NCI-H524 (cell line): ENCODE data around the gene OTULIN.

Experiments
- DNase-seq, 2 experiments: peaks; one replicate each; lab custom pipeline; 2025; lab: John Stamatoyannopoulos, UW

OTULIN gene

GRCh38 chr5:14721990-14722656 is 57.6 kb downstream of the OTULIN start:
- no peak for DNase-seq

GRCh38 chr5:14722923-14723322 is 58.4 kb downstream of the OTULIN start:
- no peak for DNase-seq

- no peak for DNase-seq
These were observed 59.2 kb downstream of the OTULIN start for GRCh38 chr5:14723701-14724132.

- DNase-seq, result no peak
These were observed 60.1 kb downstream of the OTULIN start for GRCh38 chr5:14724633-14725032.

DNA sequence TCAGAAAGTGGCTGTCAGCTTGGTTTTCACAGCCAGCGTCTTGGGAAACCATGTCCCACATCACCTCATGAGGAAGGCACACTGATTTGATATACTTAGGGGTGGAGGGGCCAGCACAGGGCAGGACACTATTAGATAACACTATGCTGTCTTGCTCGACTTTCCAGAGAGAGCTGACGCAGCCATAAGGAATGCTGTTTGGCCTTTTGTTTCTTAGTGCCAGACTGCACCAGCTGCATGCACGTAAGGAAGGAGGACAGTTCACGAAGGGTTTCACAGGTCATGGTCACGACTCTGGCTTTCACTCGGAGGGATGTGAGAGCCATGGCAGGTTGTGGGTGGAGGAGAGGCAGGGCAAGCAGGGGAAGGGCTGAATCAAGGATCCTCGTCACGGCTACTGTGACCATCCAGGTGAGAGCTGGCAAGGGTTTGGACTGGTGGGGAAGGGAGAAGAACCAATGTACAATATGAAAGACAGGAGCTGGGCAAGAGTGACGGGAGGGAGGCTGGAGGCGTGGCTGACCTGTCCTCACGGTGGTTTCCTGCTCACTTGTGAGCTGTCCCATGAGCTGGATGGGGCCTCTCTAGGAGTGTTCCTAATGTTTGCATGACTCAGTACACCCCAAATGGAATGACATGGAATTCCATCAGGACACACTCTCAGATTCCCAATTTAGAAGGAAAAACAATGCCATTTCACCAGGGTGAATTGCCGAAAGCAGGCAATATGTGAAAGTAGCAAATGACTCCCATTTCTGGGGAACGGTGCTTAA is 61.7 kb downstream of the OTULIN start:
- DNase-seq, result no peak

- peak; percentile 70 to 91 for DNase-seq
These were observed 62.9 kb downstream of the OTULIN start for GRCh38 chr5:14727428-14727865.

- no peak for DNase-seq
These were observed 63.5 kb downstream of the OTULIN start for GRCh38 chr5:14727928-14728458.

- no peak for DNase-seq
These were observed 64.0 kb downstream of the OTULIN start for GRCh38 chr5:14728459-14728938.

DNA sequence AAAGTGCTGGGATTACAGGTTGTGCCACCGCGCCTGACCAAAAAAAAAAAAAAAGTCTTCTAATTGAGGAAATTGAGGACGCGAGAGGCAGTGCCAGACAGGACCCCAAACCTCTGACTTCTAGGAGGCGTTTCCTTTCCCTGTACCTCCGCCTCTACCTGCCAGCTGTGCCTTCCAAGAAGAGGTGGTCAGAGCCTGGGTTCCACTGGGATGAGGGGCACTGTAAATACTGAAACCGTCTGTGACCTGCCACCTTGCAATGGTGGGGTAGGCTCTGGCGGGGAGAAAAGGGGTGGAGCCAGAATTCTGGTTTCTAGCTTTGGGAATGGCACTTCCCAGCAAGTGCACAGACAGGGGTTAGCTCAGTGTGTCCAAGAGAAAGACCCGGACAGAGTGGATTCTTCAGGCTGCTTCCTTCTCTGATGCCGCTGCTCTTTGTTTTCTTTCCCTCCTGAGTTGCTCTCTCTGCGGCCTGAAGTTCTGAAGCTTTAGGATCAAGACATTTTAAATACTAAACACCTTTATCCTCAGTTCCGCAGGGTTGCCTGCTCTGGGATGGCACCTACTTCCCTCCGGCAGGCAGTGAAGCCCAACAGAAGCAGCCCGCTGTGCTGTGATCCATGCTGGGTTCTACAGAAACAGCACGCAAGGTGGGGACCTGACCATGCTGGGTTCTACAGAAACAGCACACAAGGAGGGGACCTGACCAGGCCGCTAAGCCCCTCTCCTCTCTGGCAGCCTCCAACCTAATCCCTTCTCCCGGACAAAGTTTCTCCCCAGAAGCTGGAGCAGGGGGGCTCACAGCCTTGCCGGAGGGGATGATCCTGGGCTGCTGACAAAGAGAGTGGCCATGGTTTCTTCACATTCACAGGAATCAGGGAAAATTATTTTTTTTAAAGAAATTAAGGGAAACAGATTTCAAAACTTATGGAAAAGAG is 65.2 kb downstream of the OTULIN start:
- DNase-seq, result no peak

DNA sequence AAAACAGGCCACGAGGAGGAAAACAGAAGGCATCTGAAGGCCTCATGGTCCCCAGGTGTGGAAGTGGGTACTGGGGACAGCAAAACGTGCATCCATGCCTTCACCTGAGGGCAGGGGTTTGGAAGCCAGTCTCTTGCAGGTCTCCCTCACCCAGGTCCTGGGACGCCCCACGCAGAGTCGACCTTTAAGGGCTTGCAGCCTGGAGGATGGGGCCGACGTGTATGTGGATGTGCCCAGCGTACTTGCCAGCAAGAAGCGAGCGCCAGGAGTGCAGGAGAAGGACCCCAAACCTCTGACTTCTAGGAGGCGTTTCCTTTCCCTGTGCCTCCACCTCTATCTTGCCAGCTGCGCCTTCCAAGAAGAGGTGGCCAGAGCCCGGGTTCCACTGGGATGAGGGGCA is 65.9 kb downstream of the OTULIN start:
- DNase-seq, result no peak

DNA sequence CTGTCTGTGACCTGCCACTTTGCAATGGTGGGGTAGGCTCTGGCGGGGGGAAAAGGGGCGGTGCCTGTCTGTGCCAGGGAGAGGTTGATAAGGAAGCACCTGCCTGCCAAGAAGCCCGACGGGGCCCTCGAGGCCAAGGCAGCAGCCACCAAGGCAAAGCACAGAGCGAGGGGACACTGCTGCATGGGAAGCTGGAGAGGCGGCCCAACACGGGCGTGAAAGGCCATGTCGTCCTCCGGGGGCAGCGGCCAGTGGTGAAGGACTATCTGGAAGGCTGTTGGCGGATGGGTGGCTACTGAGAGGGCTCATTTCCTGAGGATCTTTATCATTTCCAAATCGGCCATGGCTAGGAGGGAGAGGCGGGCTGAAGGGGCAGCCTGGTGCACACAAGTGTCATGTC is 66.4 kb downstream of the OTULIN start:
- DNase-seq, result no peak

GRCh38 chr5:14732991-14733390 is 68.5 kb downstream of the OTULIN start:
- DNase-seq, result no peak

- DNase-seq, result no peak
These were observed 69.1 kb downstream of the OTULIN start for GRCh38 chr5:14733661-14734060.

GRCh38 chr5:14734396-14734795 is 69.9 kb downstream of the OTULIN start:
- no peak for DNase-seq

DNA sequence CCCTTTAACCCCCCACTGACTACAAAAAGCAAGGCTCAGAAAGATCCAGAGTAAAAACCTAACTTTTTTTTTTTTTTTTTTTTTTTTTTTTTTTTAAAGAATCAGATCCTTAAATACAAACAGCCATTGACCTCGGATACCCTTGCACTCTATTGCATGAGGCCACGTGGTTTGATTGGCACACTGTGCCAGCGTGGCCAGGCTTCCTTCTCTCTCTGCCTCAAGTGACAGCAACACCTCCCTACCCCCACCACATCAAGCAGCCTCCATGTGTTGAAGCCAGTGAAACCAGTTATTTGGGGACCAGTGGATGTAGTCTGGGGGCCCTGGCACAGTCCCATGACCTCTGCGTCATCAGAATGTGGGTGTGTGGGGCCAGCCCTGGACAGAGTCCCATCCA is 71.4 kb downstream of the OTULIN start:
- DNase-seq, result no peak

- no peak for DNase-seq
These were observed 72.8 kb downstream of the OTULIN start for GRCh38 chr5:14737291-14737690.

DNA sequence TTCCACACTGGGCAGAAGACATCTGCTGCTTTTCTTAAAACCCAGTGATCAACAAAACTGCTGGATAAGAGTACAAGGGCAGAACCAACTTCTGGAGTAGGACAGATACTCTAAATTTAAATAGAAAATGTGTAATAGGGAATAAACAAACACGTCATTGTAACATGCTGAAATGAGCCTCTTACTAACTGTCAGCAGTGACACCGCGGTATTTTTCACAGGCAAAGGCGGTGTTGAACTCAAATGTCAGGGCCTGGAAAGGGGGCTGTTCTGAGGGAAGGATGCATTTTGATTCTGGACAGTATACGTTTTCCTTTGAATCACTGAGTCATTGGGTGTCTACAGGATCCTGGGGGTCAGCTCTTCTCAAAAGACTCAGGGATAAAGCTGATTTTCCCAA is 73.5 kb downstream of the OTULIN start:
- DNase-seq, result no peak

DNA sequence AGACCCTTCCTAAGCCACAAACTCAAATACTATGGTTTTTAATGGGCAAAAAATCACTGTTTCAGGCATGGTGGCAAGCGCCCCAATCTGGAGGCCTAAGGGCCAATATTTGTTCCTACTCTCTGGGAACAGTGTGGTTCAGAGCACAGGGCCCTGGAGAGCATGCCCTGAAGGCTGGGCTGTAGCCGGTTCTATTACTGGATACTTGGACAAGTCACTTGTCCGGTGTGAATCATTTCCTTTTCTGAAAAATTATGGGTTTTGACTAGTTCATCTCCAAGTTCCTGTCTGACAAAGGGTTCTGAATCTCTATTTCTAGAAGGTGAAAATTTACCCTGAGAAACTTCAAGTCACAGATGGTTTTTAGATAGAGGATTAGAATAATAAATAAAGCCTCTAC is 75.0 kb downstream of the OTULIN start:
- no peak for DNase-seq

- no peak for DNase-seq
These were observed 75.5 kb downstream of the OTULIN start for GRCh38 chr5:14739981-14740380.

- DNase-seq, result peak; percentile 88 to 96
These were observed 76.6 kb downstream of the OTULIN start for GRCh38 chr5:14741131-14741530.

DNA sequence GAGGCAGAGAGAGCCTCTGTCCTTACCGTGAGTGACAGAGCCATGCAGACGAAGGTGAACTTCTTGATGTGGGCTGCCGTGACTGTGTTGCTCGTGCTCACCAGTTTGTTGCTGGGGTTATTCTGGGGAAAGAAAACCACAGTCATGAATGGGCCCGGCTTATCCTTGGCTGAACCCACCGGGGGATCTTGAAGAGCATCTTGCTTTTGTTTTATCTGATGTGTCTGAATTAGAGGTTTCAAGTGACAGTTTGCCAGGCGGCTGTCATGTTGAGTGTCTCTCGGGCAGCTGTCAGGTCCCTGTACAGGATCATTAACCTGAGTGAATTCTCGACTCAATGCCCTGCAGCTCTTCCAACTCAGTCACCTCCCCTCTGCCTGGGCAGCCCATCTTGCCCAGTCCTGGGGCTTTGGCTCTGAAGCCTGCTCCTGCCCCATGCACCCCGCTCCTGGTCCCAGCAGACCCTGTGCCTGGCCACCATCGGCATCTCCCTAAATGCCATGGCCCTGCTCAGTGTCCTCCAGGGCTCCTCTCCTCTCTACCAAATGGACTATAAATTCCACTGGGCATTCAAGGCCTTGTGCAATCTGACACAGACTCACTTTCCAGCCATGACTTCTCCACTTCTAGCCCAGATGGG is 77.4 kb downstream of the OTULIN start:
- peak; percentile 99 to 100 for DNase-seq
